Stimulated activated CD4-positive, alpha-beta T cell treated with anti-CD3 and anti-CD28 coated beads, Interleukin-1b, Interleukin-23, amount 100 ng/mL, for 4 hours (primary cell): ENCODE measurements around the gene RTN4RL1.
"Not testable (repeated sequence)": the region's sequence is repeated elsewhere in the genome, so short reads cannot be mapped to it uniquely, and the experiment has no call there.

Experiments
- DNase-seq, 2 donors: peaks; one replicate each; pipeline ENCODE4 v3.0.0-alpha.2; 2020; ENCODE audit warnings: low read depth in 2 of 2

The RTN4RL1 gene

DNA sequence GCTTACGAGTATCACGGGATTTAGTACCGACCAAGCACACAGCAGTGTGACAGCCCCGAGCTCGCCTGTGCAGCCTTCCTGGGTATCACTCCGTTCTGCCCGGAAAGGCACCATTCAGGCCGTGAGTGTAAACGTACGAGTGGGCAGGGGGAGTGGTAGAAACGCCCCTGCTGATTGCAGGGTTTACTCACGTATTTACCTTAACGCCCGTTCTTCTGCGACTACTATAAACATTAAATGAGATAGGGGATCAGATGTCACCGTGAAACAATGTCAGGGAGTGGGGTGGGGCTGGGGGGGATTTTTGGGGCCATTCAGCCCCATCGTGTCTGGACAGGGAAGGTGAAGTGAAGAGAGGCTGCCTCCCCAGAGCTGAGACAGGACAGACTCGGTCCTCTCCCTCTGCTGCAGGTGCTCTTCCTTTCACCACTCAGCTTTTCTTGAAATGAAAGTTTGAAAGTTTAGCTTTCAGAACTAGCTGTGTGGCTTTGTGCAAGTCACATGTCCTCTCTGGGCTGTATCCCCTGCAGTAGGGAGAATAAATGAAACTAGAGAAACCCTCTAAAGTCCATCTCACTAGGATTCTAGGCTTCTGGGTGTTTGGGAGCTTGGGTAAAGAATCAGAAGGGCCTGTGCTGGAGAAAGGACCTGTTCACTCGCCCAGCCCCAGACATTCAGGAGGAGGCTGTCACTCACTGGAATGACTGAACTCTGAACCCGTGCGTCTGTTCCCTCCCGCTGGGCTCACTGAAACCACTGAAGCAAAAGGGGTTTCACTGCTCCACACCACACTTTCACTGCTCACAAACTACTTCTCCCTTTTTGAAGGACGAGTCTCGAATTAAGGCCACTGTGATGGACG is 128.7 kb downstream of the RTN4RL1 start:
- DNase-seq: no peak

- not testable (repeated sequence) for DNase-seq
Observed at GRCh38 chr17:1895479-1895878, 129.7 kb downstream of the RTN4RL1 start.

- DNase-seq: no peak
Observed at GRCh38 chr17:1894753-1895339, 130.3 kb downstream of the RTN4RL1 start.

DNA sequence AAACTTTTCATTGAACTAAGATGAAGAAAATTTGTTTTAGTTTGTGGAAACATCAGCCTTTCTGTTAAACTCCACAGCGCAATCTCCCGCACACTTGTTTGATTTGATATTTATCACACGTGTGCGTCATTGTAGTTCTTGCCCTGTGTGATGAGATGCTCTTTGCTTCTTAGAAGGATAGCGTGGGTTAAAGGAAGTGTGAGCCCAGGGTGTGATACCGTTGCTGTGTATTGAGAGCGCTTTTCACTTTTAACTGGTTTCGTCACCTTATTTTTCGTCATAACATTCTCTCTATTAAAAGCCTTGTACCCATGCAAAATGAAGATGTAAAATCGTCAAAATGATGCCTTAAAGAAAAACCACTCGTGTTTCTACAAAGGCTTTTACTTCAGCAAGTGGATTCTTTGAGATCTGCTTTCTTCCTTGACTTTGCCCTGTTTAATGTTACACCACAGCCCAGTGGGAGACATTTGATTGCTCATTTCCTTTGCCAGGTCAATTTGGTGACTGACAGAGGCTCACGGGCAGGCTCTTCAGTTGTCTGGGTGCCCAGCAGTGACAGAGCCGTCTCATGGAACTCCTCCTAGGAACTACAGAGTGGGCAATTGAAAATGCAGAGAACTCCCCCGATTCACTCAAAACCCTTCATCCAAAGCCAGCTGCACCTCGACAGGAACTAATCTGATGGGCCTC is 134.2 kb downstream of the RTN4RL1 start:
- DNase-seq: no peak

DNA sequence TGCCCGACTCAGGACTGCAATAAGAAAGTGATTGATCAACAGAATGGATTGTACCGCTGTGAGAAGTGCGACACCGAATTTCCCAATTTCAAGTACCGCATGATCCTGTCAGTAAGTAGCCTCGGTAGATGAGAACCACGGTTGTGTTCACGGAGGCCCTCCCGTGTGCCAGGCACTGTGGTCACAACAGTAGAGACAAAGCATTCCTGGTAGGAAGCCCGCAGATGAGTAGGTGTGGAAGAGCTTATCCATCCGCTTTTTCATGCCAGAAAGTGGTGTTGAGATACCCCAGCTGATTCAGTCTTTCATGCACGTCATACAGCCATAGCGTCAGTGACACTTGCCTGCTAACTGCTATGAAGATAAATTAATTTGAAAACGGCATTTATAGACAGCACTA is 136.4 kb downstream of the RTN4RL1 start:
- DNase-seq: no peak
